HEK293 (cell line): ENCODE data around the gene KIF26B.

Source experiments
- CTCF ChIA-PET: fragments of 350-600 bp; formaldehyde crosslinking; extraction: SDS; loops from one replicate; lab custom pipeline; 2021; ENCODE audit warnings: antibody characterized with exemption; lab: Yijun Ruan, JAX
- POLR2A ChIA-PET: fragments of 300-600 bp; formaldehyde crosslinking; extraction: SDS; loops from one replicate; lab custom pipeline; 2020; ENCODE audit warnings: antibody characterized with exemption, inconsistent platforms; lab: Yijun Ruan, JAX
- H3K27ac ChIP-seq: fragments of 200-500 bp; sonication (Bioruptor generic); 2 replicates; pipeline ENCODE4 v1.5.1; 2014; ENCODE audit warnings: low read depth, low read length, control low read depth, inconsistent platforms; ENCODE audit errors: extremely low read depth
- H3K36me3 ChIP-seq, 2 experiments: fragments of 200-500 bp in 1 of 2; sonication (Bioruptor generic) in 1 of 2; 1 replicate in 1 of 2; 2 replicates in 1 of 2; pipeline ENCODE4 v1.5.1; 2014 to 2017; ENCODE audit warnings: inconsistent platforms in 2 of 2, low read length in 2 of 2; ENCODE audit not compliant: control insufficient read depth in 2 of 2, insufficient read depth in 1 of 2
- H3K4me1 ChIP-seq: fragments of 200-500 bp; sonication (Bioruptor generic); 2 replicates; pipeline ENCODE4 v1.5.1; 2014; ENCODE audit warnings: mild to moderate bottlenecking, low read length, inconsistent platforms; ENCODE audit not compliant: control insufficient read depth, insufficient read depth
- H3K4me3 ChIP-seq: 2 replicates; pipeline ENCODE4 v1.5.1; 2011; ENCODE audit warnings: low read depth, mild to moderate bottlenecking, control low read depth, low read length, moderate library complexity
- H3K9me3 ChIP-seq: fragments of 200-500 bp; sonication (Bioruptor generic); 2 replicates; pipeline ENCODE4 v1.5.1; 2014; ENCODE audit warnings: low read depth, low read length, inconsistent platforms; ENCODE audit not compliant: control insufficient read depth, insufficient read depth
- EGR2 ChIP-seq: fragments of 450-650 bp; formaldehyde crosslinking; IDR thresholded peaks from 2 replicates; pipeline ENCODE4 v1.5.1; 2016; ENCODE audit warnings: low read depth, missing biosample characterization, missing genetic modification characterization
- KLF9 ChIP-seq: fragments of 450-650 bp; formaldehyde crosslinking; IDR thresholded peaks from 2 replicates; pipeline ENCODE4 v1.5.1; 2016; ENCODE audit warnings: missing biosample characterization, missing genetic modification characterization, low read depth
- PRDM4 ChIP-seq: fragments of 450-650 bp; formaldehyde crosslinking; IDR thresholded peaks from 2 replicates; pipeline ENCODE4 v1.5.1; 2017; ENCODE audit warnings: missing biosample characterization, missing genetic modification characterization
- TRIM28 ChIP-seq: IDR thresholded peaks from 2 replicates; pipeline ENCODE4 v1.6.1; 2011; ENCODE audit warnings: low read length, control low read depth, borderline replicate concordance
- ZBTB1 ChIP-seq: fragments of 450-650 bp; formaldehyde crosslinking; IDR thresholded peaks from 2 replicates; pipeline ENCODE4 v1.5.1; 2016; ENCODE audit warnings: missing biosample characterization, missing genetic modification characterization
- ZBTB49 ChIP-seq: fragments of 450-650 bp; formaldehyde crosslinking; IDR thresholded peaks from 2 replicates; pipeline ENCODE4 v1.5.1; 2016; ENCODE audit warnings: missing biosample characterization, missing genetic modification characterization, low read depth
- ZNF16 ChIP-seq: fragments of 450-650 bp; formaldehyde crosslinking; IDR thresholded peaks from 2 replicates; pipeline ENCODE4 v1.5.1; 2016; ENCODE audit warnings: low read depth, missing biosample characterization, missing genetic modification characterization
- ZNF266 ChIP-seq: fragments of 450-650 bp; formaldehyde crosslinking; IDR thresholded peaks from 2 replicates; pipeline ENCODE4 v1.5.1; 2016; ENCODE audit warnings: missing biosample characterization, missing genetic modification characterization, low read depth
- ZNF37A ChIP-seq: fragments of 450-650 bp; IDR thresholded peaks from 2 replicates; pipeline ENCODE4 v1.5.1; 2018; ENCODE audit warnings: missing biosample characterization, missing genetic modification characterization
- ZNF529 ChIP-seq: fragments of 450-650 bp; formaldehyde crosslinking; IDR thresholded peaks from 2 replicates; pipeline ENCODE4 v1.5.1; 2017; ENCODE audit warnings: missing genetic modification characterization, missing biosample characterization; ENCODE audit not compliant: insufficient replicate concordance
- ZNF530 ChIP-seq: fragments of 450-650 bp; formaldehyde crosslinking; IDR thresholded peaks from 2 replicates; pipeline ENCODE4 v1.5.1; 2016; ENCODE audit warnings: low read depth, missing biosample characterization, missing genetic modification characterization
- ZNF585B ChIP-seq: fragments of 450-650 bp; formaldehyde crosslinking; IDR thresholded peaks from 2 replicates; pipeline ENCODE4 v1.5.1; 2016; ENCODE audit warnings: missing biosample characterization, missing genetic modification characterization
- ZNF660 ChIP-seq: fragments of 450-650 bp; IDR thresholded peaks from 2 replicates; pipeline ENCODE4 v1.5.1; 2018; ENCODE audit warnings: missing biosample characterization, mild to moderate bottlenecking, missing genetic modification characterization
- ZNF664 ChIP-seq: fragments of 450-650 bp; formaldehyde crosslinking; IDR thresholded peaks from 2 replicates; pipeline ENCODE4 v1.5.1; 2016; ENCODE audit warnings: missing biosample characterization, missing genetic modification characterization
- ZSCAN5A ChIP-seq: fragments of 450-650 bp; formaldehyde crosslinking; IDR thresholded peaks from 2 replicates; pipeline ENCODE4 v1.5.1; 2016; ENCODE audit warnings: missing biosample characterization, missing genetic modification characterization
- TF ChIP-seq, protein P1 (sequence below): fragments of 450-650 bp; IDR thresholded peaks from 2 replicates; pipeline ENCODE4 v1.5.1; 2018; ENCODE audit warnings: missing biosample characterization, mild to moderate bottlenecking, missing genetic modification characterization
- TF ChIP-seq, protein P2 (sequence below): fragments of 450-650 bp; formaldehyde crosslinking; IDR thresholded peaks from 2 replicates; pipeline ENCODE4 v1.5.1; 2017; ENCODE audit warnings: missing biosample characterization, missing genetic modification characterization

Gene KIF26B

DNA sequence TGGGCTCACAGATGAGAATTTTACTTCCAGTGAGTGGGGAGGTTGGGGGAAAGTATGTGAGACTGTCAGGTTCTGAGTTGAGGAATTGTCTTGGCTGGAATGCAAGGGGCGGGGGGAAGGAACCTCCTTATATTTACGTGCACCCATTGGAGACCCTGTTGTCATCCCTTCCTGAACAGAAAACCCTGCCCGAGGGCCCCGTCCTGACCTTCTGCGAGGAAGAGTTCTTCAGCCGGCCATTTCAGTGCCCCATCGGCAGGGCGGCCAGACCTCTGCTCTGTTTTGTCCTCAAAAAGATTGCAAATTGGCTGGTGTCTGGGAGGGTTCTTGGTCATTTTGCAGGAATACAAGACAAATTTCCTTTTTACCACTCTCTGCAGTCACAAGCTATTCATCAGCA lies 7.1 kb downstream of the KIF26B start:
- H3K4me1 ChIP-seq: no peaks in the 10 kb centered on the region
- no peak overlapping the region for H3K27ac ChIP-seq
- ChIA-PET CTCF (no interaction called here), POLR2A (no interaction called here)
- no peaks in the 10 kb centered on the region for H3K9me3 ChIP-seq
- no peak overlapping the region for H3K4me3 ChIP-seq
- no peak for TF ChIP-seq ZNF37A (tag by site-specific recombination)
- no peak for TF ChIP-seq TRIM28
- TF ChIP-seq EGR2 (tag by site-specific recombination): no peak
- TF ChIP-seq KLF9 (tag by site-specific recombination): no peak
- TF ChIP-seq, protein P1, sequence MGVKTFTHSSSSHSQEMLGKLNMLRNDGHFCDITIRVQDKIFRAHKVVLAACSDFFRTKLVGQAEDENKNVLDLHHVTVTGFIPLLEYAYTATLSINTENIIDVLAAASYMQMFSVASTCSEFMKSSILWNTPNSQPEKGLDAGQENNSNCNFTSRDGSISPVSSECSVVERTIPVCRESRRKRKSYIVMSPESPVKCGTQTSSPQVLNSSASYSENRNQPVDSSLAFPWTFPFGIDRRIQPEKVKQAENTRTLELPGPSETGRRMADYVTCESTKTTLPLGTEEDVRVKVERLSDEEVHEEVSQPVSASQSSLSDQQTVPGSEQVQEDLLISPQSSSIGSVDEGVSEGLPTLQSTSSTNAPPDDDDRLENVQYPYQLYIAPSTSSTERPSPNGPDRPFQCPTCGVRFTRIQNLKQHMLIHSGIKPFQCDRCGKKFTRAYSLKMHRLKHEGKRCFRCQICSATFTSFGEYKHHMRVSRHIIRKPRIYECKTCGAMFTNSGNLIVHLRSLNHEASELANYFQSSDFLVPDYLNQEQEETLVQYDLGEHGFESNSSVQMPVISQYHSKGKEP (tag by site-specific recombination): no peak
- no peak for TF ChIP-seq ZBTB1 (tag by site-specific recombination)
- TF ChIP-seq, protein P2, sequence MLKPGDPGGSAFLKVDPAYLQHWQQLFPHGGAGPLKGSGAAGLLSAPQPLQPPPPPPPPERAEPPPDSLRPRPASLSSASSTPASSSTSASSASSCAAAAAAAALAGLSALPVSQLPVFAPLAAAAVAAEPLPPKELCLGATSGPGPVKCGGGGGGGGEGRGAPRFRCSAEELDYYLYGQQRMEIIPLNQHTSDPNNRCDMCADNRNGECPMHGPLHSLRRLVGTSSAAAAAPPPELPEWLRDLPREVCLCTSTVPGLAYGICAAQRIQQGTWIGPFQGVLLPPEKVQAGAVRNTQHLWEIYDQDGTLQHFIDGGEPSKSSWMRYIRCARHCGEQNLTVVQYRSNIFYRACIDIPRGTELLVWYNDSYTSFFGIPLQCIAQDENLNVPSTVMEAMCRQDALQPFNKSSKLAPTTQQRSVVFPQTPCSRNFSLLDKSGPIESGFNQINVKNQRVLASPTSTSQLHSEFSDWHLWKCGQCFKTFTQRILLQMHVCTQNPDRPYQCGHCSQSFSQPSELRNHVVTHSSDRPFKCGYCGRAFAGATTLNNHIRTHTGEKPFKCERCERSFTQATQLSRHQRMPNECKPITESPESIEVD: no peak
- no peaks in the 10 kb centered on the region for H3K36me3 ChIP-seq

- Histone ChIP-seq H3K4me1 (no peaks in the 10 kb centered on the region), H3K36me3 (no peaks in the 10 kb centered on the region), H3K4me3 (no peak overlapping the region), H3K9me3 (no peaks in the 10 kb centered on the region), H3K27ac (no peak overlapping the region)
- ChIA-PET POLR2A (no interaction called here), CTCF (interaction anchor here (0.7 kb wide), 1 partner anchor 440 kb away, joined by 3 read pairs; no protein-coding TSS in a partner anchor)
- no peak for TF ChIP-seq ZNF529 (tag by site-specific recombination)
- TF ChIP-seq ZNF664 (tag by site-specific recombination): no peak
- TF ChIP-seq ZBTB49 (tag by site-specific recombination): no peak
- TF ChIP-seq ZNF660 (tag by site-specific recombination): no peak
- no peak for TF ChIP-seq PRDM4 (tag by site-specific recombination)
- TF ChIP-seq ZNF266 (tag by site-specific recombination): no peak
- no peak for TF ChIP-seq ZSCAN5A (tag by site-specific recombination)
- TF ChIP-seq TRIM28: no peak
- no peak for TF ChIP-seq ZNF585B (tag by site-specific recombination)
- no peak for TF ChIP-seq ZNF16 (tag by site-specific recombination)
- TF ChIP-seq ZNF530: no peak
Measured at GRCh38 chr1:245166471-245166885, 11.7 kb downstream of the KIF26B start.
